Smooth muscle cell (in vitro differentiated cells): Measurements from ENCODE around the gene ANXA8. TPM values are rescaled to one million over a fixed set of nuclear protein-coding genes. Genes with fewer than 3 reads are reported as not detected.
"Not testable (repeated sequence)": the region's sequence is repeated elsewhere in the genome, so short reads cannot be mapped to it uniquely, and the experiment has no call there.

Source experiments
- DNase-seq: peaks from one replicate; lab custom pipeline; 2025; ENCODE audit not compliant: unreplicated experiment; lab: John Stamatoyannopoulos, UW
- H2AFZ ChIP-seq: fragments of 200-600 bp; sonication (generic); 2 replicates; pipeline ENCODE4 v1.6.0; 2016; ENCODE audit warnings: antibody characterized with exemption, low read depth, mild to moderate bottlenecking
- H3F3A ChIP-seq: fragments of 200-600 bp; sonication (generic); 2 replicates; pipeline ENCODE4 v1.6.0; 2017; ENCODE audit warnings: antibody characterized with exemption, low read depth
- H3K27ac ChIP-seq: fragments of 200-600 bp; sonication (generic); 2 replicates; pipeline ENCODE4 v1.5.1; 2016; ENCODE audit warnings: low read depth, mild to moderate bottlenecking
- H3K27me3 ChIP-seq: fragments of 200-600 bp; sonication (generic); 2 replicates; pipeline ENCODE4 v1.6.1; 2016; ENCODE audit warnings: low read depth, mild to moderate bottlenecking
- H3K36me3 ChIP-seq: fragments of 200-600 bp; sonication (generic); 2 replicates; pipeline ENCODE4 v1.5.1; 2016; ENCODE audit warnings: low read depth
- H3K4me1 ChIP-seq: fragments of 200-600 bp; sonication (generic); 2 replicates; pipeline ENCODE4 v1.5.1; 2016; ENCODE audit warnings: low read depth
- H3K4me2 ChIP-seq: fragments of 200-600 bp; sonication (generic); 2 replicates; pipeline ENCODE4 v1.6.0; 2016; ENCODE audit warnings: mild to moderate bottlenecking
- H3K4me3 ChIP-seq: fragments of 200-600 bp; sonication (generic); 2 replicates; pipeline ENCODE4 v1.5.1; 2016; ENCODE audit warnings: mild to moderate bottlenecking
- H3K79me2 ChIP-seq: fragments of 200-600 bp; sonication (generic); 2 replicates; pipeline ENCODE4 v1.6.0; 2016; ENCODE audit warnings: low read depth, mild to moderate bottlenecking
- H3K9ac ChIP-seq: fragments of 200-600 bp; sonication (generic); 2 replicates; pipeline ENCODE4 v1.6.0; 2016; ENCODE audit warnings: low read depth
- H3K9me3 ChIP-seq: fragments of 200-600 bp; sonication (generic); replicated peaks from 2 replicates; pipeline ENCODE4 v1.5.1; 2016; ENCODE audit warnings: low read depth
- H4K20me1 ChIP-seq: fragments of 200-600 bp; sonication (generic); 2 replicates; pipeline ENCODE4 v1.6.0; 2016; ENCODE audit warnings: low read depth
- WGBS: methylation state at CpG from one replicate; pipeline ENCODE4 v1.1.7; 2016; ENCODE audit warnings: low lambda C conversion rate; 5-methylcytosine and 5-hydroxymethylcytosine counted together
- polyA plus RNA-seq: library from polyadenylated mRNA; unstranded; fragments of >200 nt; fragmentation: Nextera tagmentation; extraction: Ambion mirVana; gene quantifications from 2 replicates; pipeline ENCODE4 v1.2.1, GENCODE V29; 2016
- total RNA-seq: library from RNA; depleted of rRNA; stranded (reverse); fragments of >200 nt; gene quantifications from 2 replicates; pipeline ENCODE4 v1.2.3, GENCODE V29; 2014

ANXA8 gene
- total RNA-seq: 50.1 and 55.1 TPM in 2 replicates
- polyA plus RNA-seq: 17.1 and 80.1 TPM in 2 replicates

GRCh38 chr10:47483923-47484322 is at the start of gene ANXA8:
TSS of gene ANXA8 (minus strand) at chr10:47484115. CDS start at chr10:47483933, 182 bp downstream.
- H2AFZ ChIP-seq, H3K4me2 ChIP-seq, H3K4me3 ChIP-seq, H3K9me3 ChIP-seq, H3K27me3 ChIP-seq, H3K4me1 ChIP-seq, H3K36me3 ChIP-seq, H3F3A ChIP-seq, H3K27ac ChIP-seq, H4K20me1 ChIP-seq, H3K79me2 ChIP-seq, DNase-seq, H3K9ac ChIP-seq: not testable (repeated sequence)
- 62% methylated on average over 9 of the region's 11 CpGs for WGBS

- not testable (repeated sequence) for H3K27me3 ChIP-seq, H3K4me3 ChIP-seq, H3F3A ChIP-seq, H2AFZ ChIP-seq, H3K4me1 ChIP-seq, H3K27ac ChIP-seq, H4K20me1 ChIP-seq, H3K9me3 ChIP-seq, H3K4me2 ChIP-seq, H3K79me2 ChIP-seq, H3K36me3 ChIP-seq, H3K9ac ChIP-seq, DNase-seq
- WGBS: no CpG with 5 or more reads among the region's 20 CpGs
Measured at GRCh38 chr10:47523475-47523874, 39.6 kb upstream of the ANXA8 start, which contains the start of gene AGAP9. TSS of gene AGAP9 (minus strand) at chr10:47523638. CDS start at chr10:47523526, 112 bp downstream.

GRCh38 chr10:47502313-47502712 is 18.4 kb upstream of the ANXA8 start:
- 97% methylated on average over 9 of the region's 9 CpGs for WGBS
- not testable (repeated sequence) for H4K20me1 ChIP-seq, H3K4me2 ChIP-seq, H3K4me3 ChIP-seq, H3K79me2 ChIP-seq, H3K27me3 ChIP-seq, H3K4me1 ChIP-seq, H3K9me3 ChIP-seq, DNase-seq, H3K9ac ChIP-seq, H2AFZ ChIP-seq, H3K27ac ChIP-seq, H3F3A ChIP-seq, H3K36me3 ChIP-seq

GRCh38 chr10:47494226-47494625 is 10.3 kb upstream of the ANXA8 start:
- not testable (repeated sequence) for H3K4me2 ChIP-seq, H3F3A ChIP-seq, H3K9ac ChIP-seq, H2AFZ ChIP-seq, H3K4me1 ChIP-seq, H3K9me3 ChIP-seq, H4K20me1 ChIP-seq, H3K4me3 ChIP-seq, H3K27ac ChIP-seq, DNase-seq, H3K79me2 ChIP-seq, H3K27me3 ChIP-seq, H3K36me3 ChIP-seq
- no CpG with 5 or more reads among the region's 6 CpGs for WGBS

- H3K9ac ChIP-seq, H3K79me2 ChIP-seq, DNase-seq, H3K4me3 ChIP-seq, H3K27me3 ChIP-seq, H3F3A ChIP-seq, H4K20me1 ChIP-seq, H2AFZ ChIP-seq, H3K4me1 ChIP-seq, H3K36me3 ChIP-seq, H3K27ac ChIP-seq, H3K4me2 ChIP-seq, H3K9me3 ChIP-seq: not testable (repeated sequence)
- WGBS: 93% methylated on average over 8 of the region's 9 CpGs
Measured at GRCh38 chr10:47491600-47491999, 7.7 kb upstream of the ANXA8 start, which contains the start of gene FAM25G. TSS of gene FAM25G (minus strand) at chr10:47491700. CDS start at chr10:47491674, 26 bp downstream.

- not testable (repeated sequence) for H3K9me3 ChIP-seq, H3K4me3 ChIP-seq, H3K27me3 ChIP-seq, H3F3A ChIP-seq, H3K4me1 ChIP-seq, H3K9ac ChIP-seq, DNase-seq, H3K27ac ChIP-seq, H4K20me1 ChIP-seq, H3K36me3 ChIP-seq, H3K79me2 ChIP-seq, H3K4me2 ChIP-seq, H2AFZ ChIP-seq
- 100% methylated on average over 3 of the region's 7 CpGs for WGBS
Measured at GRCh38 chr10:47489630-47490029, 5.7 kb upstream of the ANXA8 start.

GRCh38 chr10:47485943-47486342 is 2.0 kb upstream of the ANXA8 start:
- not testable (repeated sequence) for H3K79me2 ChIP-seq, H3K4me1 ChIP-seq, H3K27ac ChIP-seq, H3K36me3 ChIP-seq, H3K9me3 ChIP-seq, H4K20me1 ChIP-seq, H3F3A ChIP-seq, H3K27me3 ChIP-seq, H3K4me3 ChIP-seq, H3K9ac ChIP-seq, H2AFZ ChIP-seq, H3K4me2 ChIP-seq, DNase-seq
- 25% methylated on average over 4 of the region's 4 CpGs for WGBS

- H3K9ac ChIP-seq, H3K36me3 ChIP-seq, H3K9me3 ChIP-seq, H3K4me3 ChIP-seq, H3K4me1 ChIP-seq, H3K27me3 ChIP-seq, H3K27ac ChIP-seq, H3F3A ChIP-seq, H3K4me2 ChIP-seq, H2AFZ ChIP-seq, H4K20me1 ChIP-seq, DNase-seq, H3K79me2 ChIP-seq: not testable (repeated sequence)
- 95% methylated on average over 11 of the region's 11 CpGs for WGBS
Measured at GRCh38 chr10:47484786-47485185, 871 bp upstream of the ANXA8 start.

- H3K79me2 ChIP-seq: not testable (repeated sequence)
Measured at GRCh38 chr10:47482367-47482766, 1.5 kb downstream of the ANXA8 start.

More at GRCh38 chr10:47482367-47482766, 1.5 kb downstream of the ANXA8 start:
- DNase-seq, H4K20me1 ChIP-seq, H3K36me3 ChIP-seq, H3F3A ChIP-seq, H3K4me1 ChIP-seq, H2AFZ ChIP-seq, H3K4me2 ChIP-seq, H3K4me3 ChIP-seq, H3K27me3 ChIP-seq, H3K9me3 ChIP-seq: not testable (repeated sequence)
- Histone ChIP-seq H3K9ac (peak overlapping the region; percentile 63), H3K27ac (peak overlapping the region; percentile 92)
- WGBS: no CpG with 5 or more reads among the region's 1 CpG
